Gastrocnemius medialis (tissue), 4 donors: ENCODE measurements around the gene DAPP1. TPM values are rescaled to one million over a fixed set of nuclear protein-coding genes. Genes with fewer than 3 reads are reported as not detected.

ENCODE experiments used
- ATAC-seq, 2 donors: fragments of 150-250 bp; one replicate each; pipeline ENCODE4 v1.9.1; 2016
- DNase-seq, 2 donors: peaks; one replicate each; pipeline ENCODE4 v3.0.0-alpha.2; 2019
- H3K27ac ChIP-seq, 4 donors: fragments of 200-600 bp; sonication (generic); 1 replicate in 1 of 4; 2 replicates in 3 of 4; pipeline ENCODE4 v1.5.1; 2016 to 2018; ENCODE audit warnings: mild to moderate bottlenecking in 2 of 4, moderate library complexity in 1 of 4
- H3K27me3 ChIP-seq, 3 donors: fragments of 200-600 bp; sonication (generic) in 2 of 3; 1 replicate in 1 of 3; 2 replicates in 2 of 3; pipeline versions ENCODE4 v1.5.1 to v1.6.0; 2016 to 2019; ENCODE audit warnings: mild to moderate bottlenecking in 1 of 3, moderate library complexity in 1 of 3
- H3K36me3 ChIP-seq, 2 donors: fragments of 200-600 bp; sonication (generic) in 1 of 2; one replicate each; pipeline ENCODE4 v1.5.1; 2017 to 2018
- H3K4me1 ChIP-seq, 2 donors: fragments of 200-600 bp; sonication (generic) in 1 of 2; one replicate each; pipeline ENCODE4 v1.5.1; 2016 to 2017; ENCODE audit warnings: mild to moderate bottlenecking in 2 of 2
- H3K4me3 ChIP-seq, 4 donors: fragments of 200-600 bp; sonication (generic) in 3 of 4; 1 replicate in 1 of 4; 2 replicates in 3 of 4; pipeline ENCODE4 v1.5.1; 2016 to 2019; ENCODE audit warnings: mild to moderate bottlenecking in 2 of 4
- H3K9me3 ChIP-seq, 3 donors: fragments of 200-600 bp; sonication (generic) in 2 of 3; 1 replicate in 1 of 3; 2 replicates in 2 of 3; pipeline ENCODE4 v1.5.1; 2016 to 2019
- CTCF ChIP-seq, 5 experiments: fragments of 450-650 bp in 3 of 5; fragments of 200-600 bp in 2 of 5; sonication (generic) in 2 of 5; IDR thresholded peaks in 4 of 5; conservative IDR thresholded peaks in 1 of 5; 1 replicate in 4 of 5; 2 replicates in 1 of 5; pipeline ENCODE4 v1.5.1; 2016 to 2019; ENCODE audit warnings: antibody characterized with exemption in 5 of 5, mild to moderate bottlenecking in 3 of 5, moderate library complexity in 3 of 5
- POLR2A ChIP-seq, 2 donors: fragments of 450-650 bp; IDR thresholded peaks; one replicate each; pipeline ENCODE4 v1.6.1; 2017; ENCODE audit warnings: antibody characterized with exemption in 2 of 2, mild to moderate bottlenecking in 2 of 2, moderate library complexity in 2 of 2
- in situ Hi-C, 4 donors: fragments of 200-750 bp; cut with MboI; loops; one replicate each; pipeline versions ENCODE4 v1.15.0 to v1.8.0; 2017; ENCODE audit warnings: low sequenced_read_pairs in 4 of 4
- intact Hi-C: fragments of 100-400 bp; cut with DNase I; formaldehyde crosslinking; loops from one replicate; pipeline ENCODE4 v1.15.1; 2023; ENCODE audit warnings: low total_unique reads
- total RNA-seq, 4 donors: library from RNA; depleted of rRNA; stranded (reverse); fragments of >200 nt; gene quantifications; one replicate each; pipeline versions ENCODE4 v1.1.0 to v1.2.3, GENCODE V29; 2016

The DAPP1 gene
- total RNA-seq, 4 donors from 2014 or later, result 0.15 to 1.3 (median 0.72) TPM

GRCh38 chr4:99832758-99833157 is 16.1 kb downstream of the DAPP1 start:
- Histone ChIP-seq H3K27me3 (no peaks in the 10 kb centered on the region), H3K4me1 (no peaks in the 10 kb centered on the region), H3K27ac (no peak overlapping the region), H3K4me3 (no peak overlapping the region), H3K9me3 (no peaks in the 10 kb centered on the region), H3K36me3 (no peaks in the 10 kb centered on the region)
- intact Hi-C loops (no loop called here), in situ Hi-C loops (no loop called here)
- no peak for TF ChIP-seq CTCF (IDR thresholded peaks at IDR 0.05 in 4 of 5, conservative IDR thresholded peaks at IDR 0.05 in 1 of 5)
- TF ChIP-seq POLR2A (IDR thresholded peaks at IDR 0.05), result no peak
- no peak for DNase-seq
- ATAC-seq, result no peak

- ATAC-seq, result no peak
- in situ Hi-C loops (no loop called here), intact Hi-C loops (no loop called here)
- H3K27ac ChIP-seq, result no peak overlapping the region
- H3K27me3 ChIP-seq, result no peaks in the 10 kb centered on the region
- H3K4me3 ChIP-seq, result no peak overlapping the region
- no peak for DNase-seq
- H3K4me1 ChIP-seq, result no peaks in the 10 kb centered on the region
- TF ChIP-seq CTCF (IDR thresholded peaks at IDR 0.05 in 4 of 5, conservative IDR thresholded peaks at IDR 0.05 in 1 of 5) (no peak), POLR2A (IDR thresholded peaks at IDR 0.05) (no peak)
- no peaks in the 10 kb centered on the region for H3K9me3 ChIP-seq
- H3K36me3 ChIP-seq, result no peaks in the 10 kb centered on the region
These were observed 17.1 kb downstream of the DAPP1 start for GRCh38 chr4:99833756-99834155.

GRCh38 chr4:99834569-99834968 is 17.9 kb downstream of the DAPP1 start:
- intact Hi-C loops, result no loop called here
- H3K4me1 ChIP-seq, result no peaks in the 10 kb centered on the region
- ATAC-seq (no peak), DNase-seq (no peak)
- in situ Hi-C loops, result no loop called here
- no peaks in the 10 kb centered on the region for H3K27me3 ChIP-seq
- no peak overlapping the region for H3K27ac ChIP-seq
- no peak for TF ChIP-seq POLR2A (IDR thresholded peaks at IDR 0.05)
- TF ChIP-seq CTCF (IDR thresholded peaks at IDR 0.05 in 4 of 5, conservative IDR thresholded peaks at IDR 0.05 in 1 of 5), result no peak
- H3K9me3 ChIP-seq, result no peaks in the 10 kb centered on the region
- H3K36me3 ChIP-seq, result no peaks in the 10 kb centered on the region
- no peak overlapping the region for H3K4me3 ChIP-seq

- in situ Hi-C loops, result no loop called here
- no peak overlapping the region for H3K27ac ChIP-seq
- no peak overlapping the region for H3K4me3 ChIP-seq
- TF ChIP-seq CTCF (IDR thresholded peaks at IDR 0.05 in 4 of 5, conservative IDR thresholded peaks at IDR 0.05 in 1 of 5), result no peak
- TF ChIP-seq POLR2A (IDR thresholded peaks at IDR 0.05), result no peak
- H3K4me1 ChIP-seq, result no peaks in the 10 kb centered on the region
- H3K27me3 ChIP-seq, result no peaks in the 10 kb centered on the region
- intact Hi-C loops, result no loop called here
- DNase-seq, result no peak
- H3K9me3 ChIP-seq, result no peaks in the 10 kb centered on the region
- ATAC-seq, result no peak
- no peaks in the 10 kb centered on the region for H3K36me3 ChIP-seq
These were observed 19.3 kb downstream of the DAPP1 start for GRCh38 chr4:99835942-99836341.

GRCh38 chr4:99838927-99839326 is 22.3 kb downstream of the DAPP1 start:
- H3K36me3 ChIP-seq, result no peaks in the 10 kb centered on the region
- DNase-seq (no peak), ATAC-seq (no peak)
- TF ChIP-seq POLR2A (IDR thresholded peaks at IDR 0.05), result no peak
- H3K4me3 ChIP-seq, result no peak overlapping the region
- no peaks in the 10 kb centered on the region for H3K27me3 ChIP-seq
- intact Hi-C loops, result no loop called here
- in situ Hi-C loops, result no loop called here
- no peak overlapping the region for H3K27ac ChIP-seq
- H3K9me3 ChIP-seq, result no peaks in the 10 kb centered on the region
- no peaks in the 10 kb centered on the region for H3K4me1 ChIP-seq
